ENCODE data around the gene MYMX. TPM values are rescaled to one million over a fixed set of nuclear protein-coding genes. Genes with fewer than 3 reads are reported as not detected.

The MYMX gene
- total RNA-seq, 2 experiments from 2014 or later, result not detected

DNA sequence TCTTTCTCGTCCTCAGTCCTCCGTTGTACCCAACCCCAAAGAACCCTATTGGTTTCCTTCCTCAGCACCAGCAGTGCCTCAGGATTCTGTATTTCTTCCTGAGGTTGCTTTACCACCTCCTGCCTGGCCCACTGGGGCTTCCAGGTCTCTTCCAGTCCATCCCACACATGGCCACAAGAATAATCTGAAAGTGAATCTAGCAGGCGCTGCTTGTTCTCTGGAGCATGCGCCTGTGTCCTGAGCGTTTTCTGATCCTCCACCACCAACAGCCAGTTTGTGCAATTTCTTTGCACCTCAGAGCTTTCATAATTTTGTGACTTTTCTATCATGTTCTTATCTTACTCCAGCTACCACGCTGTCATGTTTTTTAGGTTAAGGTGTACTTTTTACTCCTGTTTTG lies 18.5 kb downstream of the MYMX start:
- Mint-ChIP-seq H3K4me3 (no peak overlapping the region), H3K4me1 (peaks cover 16% of the 10 kb centered on the region), H3K9me3 (no peaks in the 10 kb centered on the region), H3K27ac (no peak overlapping the region), H3K36me3 (peaks cover 5% of the 10 kb centered on the region), H3K27me3 (no peaks in the 10 kb centered on the region)
- DNase-seq (no peak), ATAC-seq (ENCODE audit: low read depth) (no peak)
- POLR2A ChIA-PET, result interaction anchor here (0.6 to 2.1 kb wide), 5 partner anchors 12 to 166 kb away, joined by 3 to 14 read pairs (median 4); partner anchors contain the start of gene HSP90AB1

- ATAC-seq (ENCODE audit: low read depth) (no peak), DNase-seq (no peak)
- H3K9me3 Mint-ChIP-seq, result no peaks in the 10 kb centered on the region
- peaks cover 16% of the 10 kb centered on the region for H3K4me1 Mint-ChIP-seq
- H3K36me3 Mint-ChIP-seq, result peaks cover 2% of the 10 kb centered on the region
- no peak overlapping the region for H3K27ac Mint-ChIP-seq
- H3K27me3 Mint-ChIP-seq, result no peaks in the 10 kb centered on the region
- H3K4me3 Mint-ChIP-seq, result no peak overlapping the region
- POLR2A ChIA-PET, result interaction anchor here (2.1 kb wide), 1 partner anchor 11 kb away, joined by 14 read pairs; the partner anchor contains the start of gene HSP90AB1
These were observed 19.3 kb downstream of the MYMX start for GRCh38 chr6:44235891-44236516.

- Mint-ChIP-seq H3K27me3 (peaks cover 4% of the 10 kb centered on the region), H3K27ac (peak overlapping the region; percentile 94), H3K4me3 (peak overlapping the region; percentile 91), H3K36me3 (no peaks in the 10 kb centered on the region), H3K4me1 (peaks cover 16% of the 10 kb centered on the region), H3K9me3 (no peaks in the 10 kb centered on the region)
- DNase-seq (no peak), ATAC-seq (ENCODE audit: low read depth) (peak; percentile 72)
- POLR2A ChIA-PET, result interaction anchor here (1.3 to 1.5 kb wide), 4 partner anchors 10 to 18 kb away, joined by 5 to 18 read pairs (median 8); partner anchors contain the start of genes HSP90AB1 and SLC29A1
These were observed 20.5 kb downstream of the MYMX start for GRCh38 chr6:44237021-44237812.

GRCh38 chr6:44237813-44238433 lies 21.2 kb downstream of the MYMX start:
- Mint-ChIP-seq H3K9me3 (no peaks in the 10 kb centered on the region), H3K4me3 (peak overlapping the region; percentile 91), H3K36me3 (no peaks in the 10 kb centered on the region), H3K27ac (peak overlapping the region; percentile 94), H3K4me1 (peaks cover 14% of the 10 kb centered on the region), H3K27me3 (peaks cover 4% of the 10 kb centered on the region)
- ATAC-seq (ENCODE audit: low read depth) (peak; percentile 94), DNase-seq (peak; percentile 91)
- POLR2A ChIA-PET, result interaction anchor here (1.3 to 1.5 kb wide), 4 partner anchors 9 to 17 kb away, joined by 5 to 18 read pairs (median 8); partner anchors contain the start of genes HSP90AB1 and SLC29A1

DNA sequence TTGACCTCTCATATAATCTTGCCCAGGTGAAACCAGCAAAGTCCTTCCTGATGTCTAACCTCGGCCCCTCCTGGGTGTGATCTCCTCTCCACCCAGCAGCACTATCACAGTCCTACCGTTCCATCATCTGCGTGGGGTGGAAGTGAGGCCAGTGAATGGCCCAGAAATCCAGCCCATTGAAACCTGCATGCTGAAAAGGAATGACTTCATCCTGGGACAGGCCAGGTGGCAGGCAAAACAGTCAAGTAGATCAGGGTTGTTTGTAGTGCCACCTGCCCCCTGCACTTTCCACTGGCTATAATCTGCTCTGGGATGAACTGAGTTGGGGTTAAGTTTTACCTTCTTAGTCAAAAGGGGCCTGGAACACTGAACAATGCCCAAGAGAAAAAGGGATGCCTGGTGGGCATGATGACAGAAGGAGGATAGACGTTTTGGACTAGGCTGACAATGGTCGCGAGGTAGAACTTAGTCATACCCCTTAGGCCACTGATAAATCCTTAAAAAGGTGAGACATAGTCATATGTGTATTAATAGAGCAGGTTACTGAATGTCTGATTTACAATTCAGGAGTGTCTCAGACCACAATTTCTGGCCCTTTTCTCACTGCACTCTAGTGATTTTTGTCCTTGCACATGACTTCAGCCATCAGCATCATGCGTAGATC lies 22.1 kb downstream of the MYMX start:
- Mint-ChIP-seq H3K27me3 (peaks cover 6% of the 10 kb centered on the region), H3K9me3 (no peaks in the 10 kb centered on the region), H3K4me3 (peak overlapping the region; percentile 91), H3K4me1 (peaks cover 10% of the 10 kb centered on the region), H3K36me3 (no peaks in the 10 kb centered on the region), H3K27ac (peak overlapping the region; percentile 94)
- ATAC-seq (ENCODE audit: low read depth) (no peak), DNase-seq (no peak)
- POLR2A ChIA-PET, result no interaction called here

DNA sequence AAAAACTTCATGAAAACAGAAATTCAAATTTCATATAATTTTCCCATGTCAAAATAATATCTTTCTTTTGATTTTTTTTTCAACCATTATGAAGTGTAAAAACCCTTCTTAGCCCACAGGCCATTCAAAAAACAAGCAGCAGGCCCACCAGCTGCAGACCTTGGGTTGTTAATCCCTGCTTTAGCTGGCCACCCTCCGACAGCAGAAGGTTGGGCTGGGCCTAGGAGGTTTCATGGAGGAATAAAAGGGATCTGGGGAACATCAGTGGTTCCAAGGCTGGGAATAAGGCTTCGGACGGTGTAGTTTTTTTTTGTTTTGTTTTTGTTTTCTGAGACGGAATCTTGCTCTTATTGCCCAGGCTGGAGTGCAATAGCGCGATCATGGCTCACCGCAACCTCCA lies 26.6 kb downstream of the MYMX start:
- H3K36me3 Mint-ChIP-seq, result peaks cover 11% of the 10 kb centered on the region
- DNase-seq, result no peak
- no peak for ATAC-seq (ENCODE audit: low read depth)
- peaks cover 20% of the 10 kb centered on the region for H3K4me1 Mint-ChIP-seq
- no peaks in the 10 kb centered on the region for H3K9me3 Mint-ChIP-seq
- no peak overlapping the region for H3K27ac Mint-ChIP-seq
- peaks cover 11% of the 10 kb centered on the region for H3K27me3 Mint-ChIP-seq
- no peak overlapping the region for H3K4me3 Mint-ChIP-seq
- POLR2A ChIA-PET, result interaction anchor here (1.2 kb wide), 1 partner anchor 9 kb away, joined by 5 read pairs; no protein-coding TSS in a partner anchor

- POLR2A ChIA-PET, result interaction anchor here (1.3 to 4.2 kb wide), 5 partner anchors 11 to 83 kb away, joined by 6 to 111 read pairs (median 30); partner anchors contain the start of genes NFKBIE, SLC29A1 and SLC35B2
- Mint-ChIP-seq H3K27me3 (peaks cover 11% of the 10 kb centered on the region), H3K36me3 (peaks cover 25% of the 10 kb centered on the region), H3K9me3 (no peaks in the 10 kb centered on the region), H3K4me1 (peaks cover 38% of the 10 kb centered on the region), H3K27ac (peak overlapping the region; percentile 99), H3K4me3 (peak overlapping the region; percentile 99)
- no peak for ATAC-seq (ENCODE audit: low read depth)
- DNase-seq, result no peak
These were observed 28.7 kb downstream of the MYMX start for GRCh38 chr6:44245391-44245911.

DNA sequence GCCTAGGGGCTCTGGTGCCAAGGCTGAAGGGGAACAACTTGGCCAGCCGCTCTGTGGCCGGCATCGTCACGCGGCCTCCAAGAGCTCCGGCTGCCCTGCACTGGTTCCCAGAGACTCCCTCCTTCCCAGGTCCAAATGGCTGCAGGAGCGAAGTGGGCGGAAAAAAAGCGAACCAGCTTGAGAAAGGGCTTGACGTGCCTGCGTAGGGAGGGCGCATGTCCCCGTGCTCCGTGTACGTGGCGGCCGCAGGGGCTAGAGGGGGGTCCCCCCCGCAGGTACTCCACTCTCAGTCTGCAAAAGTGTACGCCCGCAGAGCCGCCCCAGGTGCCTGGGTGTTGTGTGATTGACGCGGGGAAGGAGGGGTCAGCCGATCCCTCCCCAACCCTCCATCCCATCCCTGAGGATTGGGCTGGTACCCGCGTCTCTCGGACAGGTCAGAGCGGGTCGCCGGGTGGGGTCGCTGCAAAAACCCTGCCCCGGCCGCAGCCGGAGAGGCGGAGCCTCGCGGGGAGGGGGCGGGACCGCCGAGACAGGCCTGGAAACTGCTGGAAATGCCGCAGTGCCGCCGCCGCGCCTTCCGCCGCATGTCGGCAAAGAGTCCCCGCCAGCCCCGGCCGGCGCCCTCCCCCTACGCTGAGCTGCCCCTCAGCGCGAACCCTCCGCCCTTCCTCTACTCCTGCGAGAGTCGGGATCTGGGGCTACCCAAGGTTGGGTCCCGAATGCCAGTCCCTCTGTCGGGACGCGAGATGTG lies 29.4 kb downstream of the MYMX start:
- H3K9me3 Mint-ChIP-seq, result no peaks in the 10 kb centered on the region
- H3K4me1 Mint-ChIP-seq, result peaks cover 39% of the 10 kb centered on the region
- POLR2A ChIA-PET, result interaction anchor here (0.7 to 4.2 kb wide), 23 partner anchors 8 to 1064 kb away, joined by 3 to 111 read pairs (median 6); partner anchors contain the start of genes AARS2, CDC5L, CUL9 and GTPBP2
- H3K4me3 Mint-ChIP-seq, result peak overlapping the region; percentile 99
- peaks cover 11% of the 10 kb centered on the region for H3K27me3 Mint-ChIP-seq
- ATAC-seq (ENCODE audit: low read depth) (peak; percentile 28), DNase-seq (peak; percentile 92)
- H3K36me3 Mint-ChIP-seq, result peaks cover 26% of the 10 kb centered on the region
- peak overlapping the region; percentile 99 for H3K27ac Mint-ChIP-seq

GRCh38 chr6:44246663-44247337 lies 30.1 kb downstream of the MYMX start, which contains the start of gene HSP90AB1:
TSS of gene HSP90AB1 (plus strand) at chr6:44247101. CDS start at chr6:44248630, 1,529 bp downstream.
- ATAC-seq (ENCODE audit: low read depth), result peak; percentile 84
- H3K27me3 Mint-ChIP-seq, result peaks cover 7% of the 10 kb centered on the region
- peak; percentile 90 for DNase-seq
- H3K9me3 Mint-ChIP-seq, result no peaks in the 10 kb centered on the region
- H3K4me1 Mint-ChIP-seq, result peaks cover 45% of the 10 kb centered on the region
- POLR2A ChIA-PET, result interaction anchor here (0.6 to 4.2 kb wide), 25 partner anchors 9 to 1065 kb away, joined by 3 to 111 read pairs (median 6); partner anchors contain the start of genes AARS2, CDC5L, CUL9 and GTPBP2
- H3K4me3 Mint-ChIP-seq, result peak within 1 kb of the TSS; percentile 99
- peak within 1 kb of the TSS; percentile 99 for H3K27ac Mint-ChIP-seq
- H3K36me3 Mint-ChIP-seq, result peaks cover 31% of the 10 kb centered on the region

DNA sequence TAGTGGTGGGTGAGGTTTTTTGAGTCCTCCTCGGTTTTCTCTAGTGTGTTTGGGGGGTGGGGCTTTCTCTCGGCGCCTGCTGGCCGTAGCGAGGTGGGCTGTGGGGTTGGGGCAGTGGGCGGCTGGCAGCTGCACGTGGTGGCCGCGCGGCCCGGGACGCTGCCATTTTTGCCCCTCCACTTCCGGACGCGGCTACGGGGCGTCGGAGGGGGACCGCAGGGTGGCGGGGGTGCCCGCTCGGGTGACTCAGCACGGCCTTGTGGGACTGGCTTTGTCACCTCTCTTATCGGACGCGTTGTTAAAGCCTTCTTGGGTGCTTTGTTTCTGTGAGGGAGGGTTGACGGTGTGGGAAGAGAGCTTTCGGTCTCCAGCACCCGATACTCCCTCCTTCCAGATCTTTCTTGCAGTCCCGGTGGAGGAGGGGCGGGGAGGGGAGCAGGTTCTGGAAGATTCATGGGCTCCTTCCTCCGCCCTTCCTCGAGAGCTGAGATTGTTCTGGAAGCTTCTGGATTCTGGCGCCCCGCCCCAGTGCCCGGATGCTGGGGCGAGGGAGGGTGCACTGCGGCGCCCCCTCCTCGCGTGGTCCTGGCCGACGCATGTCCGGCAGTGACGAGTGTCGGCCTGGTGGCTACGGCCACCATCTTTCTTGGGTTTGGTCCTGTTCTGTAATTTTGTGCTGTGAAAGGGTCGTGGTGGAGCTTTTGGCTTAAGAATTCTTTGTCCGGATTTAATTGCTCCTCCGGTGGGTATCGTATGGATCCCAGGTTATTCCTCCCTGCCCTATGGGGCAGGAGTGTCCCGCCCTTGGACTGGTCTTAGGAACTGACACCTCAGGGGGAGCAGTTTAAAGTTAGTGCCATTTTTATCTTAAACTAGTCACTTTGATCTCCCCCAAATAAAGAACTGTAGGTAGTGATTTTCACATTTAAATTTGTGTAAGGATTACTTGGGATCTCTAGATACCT lies 30.9 kb downstream of the MYMX start:
- POLR2A ChIA-PET, result interaction anchor here (0.6 to 4.2 kb wide), 20 partner anchors 9 to 1065 kb away, joined by 3 to 111 read pairs (median 6); partner anchors contain the start of genes AARS2, CDC5L, CUL9 and GTPBP2
- Mint-ChIP-seq H3K4me1 (peaks cover 47% of the 10 kb centered on the region), H3K36me3 (peaks cover 33% of the 10 kb centered on the region), H3K27me3 (peaks cover 7% of the 10 kb centered on the region), H3K27ac (peak overlapping the region; percentile 99), H3K9me3 (no peaks in the 10 kb centered on the region), H3K4me3 (peak overlapping the region; percentile 99)
- ATAC-seq (ENCODE audit: low read depth), result peak; percentile 49
- peak; percentile 89 for DNase-seq

Measured in activated naive CD8-positive, alpha-beta T cell treated with anti-CD3 and anti-CD28 coated beads, Interleukin-2, amount 10 ng/mL, durations not matched to agents 7 days and 5 days (primary cell).